MM.1S (cell line): ENCODE data around the gene MAP7D1.

Source experiments
- DNase-seq: peaks from one replicate; pipeline ENCODE4 v3.0.0-alpha.2; 2015
- H2AFZ ChIP-seq: fragments of 300-600 bp; sonication (generic); 2 replicates; pipeline ENCODE4 v1.6.0; 2016; ENCODE audit warnings: antibody characterized with exemption, low read length
- H3F3A ChIP-seq: fragments of 300-600 bp; sonication (generic); 2 replicates; pipeline ENCODE4 v1.6.1; 2016; ENCODE audit warnings: mild to moderate bottlenecking, antibody characterized with exemption, low read length, moderate library complexity, mixed read lengths; ENCODE audit not compliant: insufficient read depth
- H3K27ac ChIP-seq: fragments of 300-600 bp; sonication (generic); 2 replicates; pipeline ENCODE4 v1.5.1; 2016; ENCODE audit warnings: mild to moderate bottlenecking, low read length
- H3K27me3 ChIP-seq: fragments of 300-600 bp; sonication (generic); replicated peaks from 2 replicates; pipeline ENCODE4 v1.6.0; 2016; ENCODE audit warnings: low read length; ENCODE audit not compliant: insufficient read depth
- H3K36me3 ChIP-seq: fragments of 300-600 bp; sonication (generic); replicated peaks from 2 replicates; pipeline ENCODE4 v1.6.1; 2016; ENCODE audit warnings: mild to moderate bottlenecking, low read length, mixed read lengths; ENCODE audit not compliant: insufficient read depth
- H3K4me1 ChIP-seq: fragments of 300-600 bp; sonication (generic); 2 replicates; pipeline ENCODE4 v1.6.1; 2016; ENCODE audit warnings: low read length, mixed read lengths
- H3K4me2 ChIP-seq: fragments of 300-600 bp; sonication (generic); 2 replicates; pipeline ENCODE4 v1.6.0; 2016; ENCODE audit warnings: low read depth, low read length
- H3K4me3 ChIP-seq: fragments of 300-600 bp; sonication (generic); 2 replicates; pipeline ENCODE4 v1.5.1; 2016; ENCODE audit warnings: low read length, mixed read lengths
- H3K79me2 ChIP-seq: fragments of 300-600 bp; sonication (generic); 2 replicates; pipeline ENCODE4 v1.6.1; 2016; ENCODE audit warnings: mixed run types, low read length, mixed read lengths
- H3K9ac ChIP-seq: fragments of 300-600 bp; sonication (generic); 2 replicates; pipeline ENCODE4 v1.6.1; 2016; ENCODE audit warnings: low read length, mixed read lengths
- H3K9me2 ChIP-seq: fragments of 300-600 bp; sonication (generic); replicated peaks from 2 replicates; pipeline ENCODE4 v1.6.1; 2016; ENCODE audit warnings: mild to moderate bottlenecking, low read length, mixed read lengths; ENCODE audit not compliant: insufficient read depth
- H3K9me3 ChIP-seq: fragments of 300-600 bp; sonication (generic); replicated peaks from 2 replicates; pipeline ENCODE4 v1.6.1; 2016; ENCODE audit warnings: mild to moderate bottlenecking, low read length, mixed read lengths; ENCODE audit not compliant: insufficient read depth
- H4K20me1 ChIP-seq: fragments of 300-600 bp; sonication (generic); 2 replicates; pipeline ENCODE4 v1.6.1; 2016; ENCODE audit warnings: mild to moderate bottlenecking, low read length, moderate library complexity, mixed read lengths; ENCODE audit not compliant: insufficient read depth
- CTCF ChIP-seq: fragments of 300-600 bp; sonication (generic); IDR thresholded peaks from 2 replicates; pipeline ENCODE4 v1.5.1; 2016; ENCODE audit warnings: antibody characterized with exemption, low read length, mixed read lengths
- EZH2 ChIP-seq: fragments of 300-600 bp; sonication (generic); optimal IDR thresholded peaks from 2 replicates; pipeline ENCODE3; 2017; ENCODE audit warnings: low read depth, mild to moderate bottlenecking, antibody characterized with exemption, low read length, mixed read lengths
- EZH2phosphoT487 ChIP-seq: fragments of 300-600 bp; sonication (generic); IDR thresholded peaks from 2 replicates; pipeline ENCODE4 v1.6.1; 2018; ENCODE audit warnings: antibody characterized with exemption, low read length

MAP7D1 gene

GRCh38 chr1:36207339-36207738, 51.4 kb downstream of the MAP7D1 start:
- no peaks in the 10 kb centered on the region for H3K9me2 ChIP-seq
- H3F3A ChIP-seq = no peaks in the 10 kb centered on the region
- no peaks in the 10 kb centered on the region for H3K4me1 ChIP-seq
- no peaks in the 10 kb centered on the region for H3K9me3 ChIP-seq
- no peak for TF ChIP-seq EZH2phosphoT487
- no peak for TF ChIP-seq CTCF
- TF ChIP-seq EZH2 = no peak
- DNase-seq = peak; percentile 11
- H3K27me3 ChIP-seq = no peaks in the 10 kb centered on the region
- no peak overlapping the region for H3K9ac ChIP-seq
- no peak overlapping the region for H3K4me3 ChIP-seq
- H3K79me2 ChIP-seq = no peaks in the 10 kb centered on the region
- no peaks in the 10 kb centered on the region for H3K36me3 ChIP-seq
- 0 out of 2 replicates have a peak overlapping the region, but pooled peaks have one; percentile 10 for H2AFZ ChIP-seq
- no peak overlapping the region for H3K4me2 ChIP-seq
- H4K20me1 ChIP-seq = no peaks in the 10 kb centered on the region
- H3K27ac ChIP-seq = no peak overlapping the region

DNA sequence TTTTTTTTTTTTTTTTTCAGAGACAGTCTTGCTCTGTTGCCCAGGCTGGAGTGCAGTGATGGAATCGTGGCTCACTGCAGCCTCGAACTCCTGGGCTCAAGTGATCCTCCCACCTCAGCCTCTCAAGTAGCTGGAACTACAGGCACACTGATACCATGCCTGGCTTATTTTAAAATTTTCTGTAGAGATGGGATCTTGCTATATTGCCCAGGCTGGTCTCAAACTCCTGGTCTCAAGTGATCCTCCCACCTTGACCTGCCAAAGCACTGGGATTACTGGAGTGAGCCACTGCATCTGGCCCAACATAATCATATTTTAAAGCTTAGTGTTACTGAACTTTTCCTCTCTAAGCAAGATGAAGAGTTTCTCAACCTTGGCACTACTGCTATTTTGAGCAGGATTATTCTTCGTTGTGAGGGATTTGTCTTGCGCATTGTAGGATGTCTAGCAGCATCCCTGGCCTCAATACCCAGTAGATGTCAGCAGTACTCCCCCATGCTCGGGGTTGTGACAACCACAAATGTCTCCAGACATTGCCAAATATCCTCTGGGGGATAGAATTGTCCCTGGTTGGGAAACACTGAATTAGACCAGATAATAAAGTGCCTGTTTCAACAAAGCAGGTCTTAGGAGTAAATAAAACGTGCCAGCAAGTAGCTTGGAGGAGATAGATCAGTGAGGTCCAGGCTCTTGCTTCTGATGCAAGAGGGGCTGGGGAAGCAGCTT, 53.2 kb downstream of the MAP7D1 start:
- Histone ChIP-seq H3K4me1 (no peaks in the 10 kb centered on the region), H3F3A (no peaks in the 10 kb centered on the region), H3K9ac (no peak overlapping the region), H4K20me1 (no peaks in the 10 kb centered on the region), H3K4me2 (no peak overlapping the region), H3K27ac (no peak overlapping the region), H3K36me3 (no peaks in the 10 kb centered on the region), H3K9me2 (no peaks in the 10 kb centered on the region), H3K4me3 (no peak overlapping the region), H3K27me3 (no peaks in the 10 kb centered on the region), H3K9me3 (no peaks in the 10 kb centered on the region), H2AFZ (no peak overlapping the region), H3K79me2 (no peaks in the 10 kb centered on the region)
- TF ChIP-seq EZH2 (no peak), CTCF (no peak), EZH2phosphoT487 (no peak)
- DNase-seq = no peak

- H3K4me2 ChIP-seq = no peak overlapping the region
Measured at GRCh38 chr1:36211307-36211706, 55.3 kb downstream of the MAP7D1 start.

More at GRCh38 chr1:36211307-36211706, 55.3 kb downstream of the MAP7D1 start:
- DNase-seq = no peak
- Histone ChIP-seq H4K20me1 (no peaks in the 10 kb centered on the region), H3K36me3 (no peaks in the 10 kb centered on the region), H3K9me3 (no peaks in the 10 kb centered on the region), H3F3A (no peaks in the 10 kb centered on the region), H3K79me2 (no peaks in the 10 kb centered on the region), H3K4me3 (no peak overlapping the region), H3K27me3 (no peaks in the 10 kb centered on the region), H2AFZ (no peak overlapping the region), H3K9ac (no peak overlapping the region), H3K9me2 (no peaks in the 10 kb centered on the region), H3K4me1 (no peaks in the 10 kb centered on the region), H3K27ac (no peak overlapping the region)
- TF ChIP-seq CTCF (no peak), EZH2phosphoT487 (no peak), EZH2 (no peak)
